Measurements from ENCODE around the gene MYO7B.
"Not testable (repeated sequence)": the region's sequence is repeated elsewhere in the genome, so short reads cannot be mapped to it uniquely, and the experiment has no call there.

MYO7B gene

DNA sequence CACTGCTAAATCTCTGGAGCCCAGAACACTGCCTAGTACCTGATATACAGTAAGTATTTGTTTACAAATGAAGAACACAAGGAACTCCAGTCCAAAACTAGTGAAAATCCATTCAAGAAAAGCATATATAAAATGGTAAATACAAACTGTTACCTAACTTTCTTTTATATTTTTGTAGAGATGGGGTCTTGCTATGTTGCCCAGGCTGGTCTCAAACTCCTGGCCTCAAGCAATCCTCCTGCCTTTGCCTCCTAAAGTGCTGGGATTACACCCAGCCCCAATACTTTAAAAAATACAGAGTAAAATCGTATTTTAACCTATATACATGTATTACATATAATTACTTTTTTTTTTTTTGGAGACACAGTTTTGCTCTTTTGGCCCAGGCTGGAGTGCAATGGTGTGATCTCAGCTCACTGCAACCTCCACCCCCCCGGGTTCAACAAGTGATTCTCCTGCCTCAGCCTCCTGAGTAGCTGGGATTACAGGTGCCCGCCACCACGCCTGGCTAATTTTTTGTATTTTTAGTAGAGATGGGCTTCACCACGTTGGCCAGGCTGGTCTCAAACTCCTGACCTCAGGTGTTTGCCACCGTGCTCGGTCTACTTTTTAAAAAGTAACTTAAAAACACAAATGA is 11.2 kb upstream of the MYO7B start:
- DNase-seq (ENCODE audit: low read depth) = not testable (repeated sequence)

DNA sequence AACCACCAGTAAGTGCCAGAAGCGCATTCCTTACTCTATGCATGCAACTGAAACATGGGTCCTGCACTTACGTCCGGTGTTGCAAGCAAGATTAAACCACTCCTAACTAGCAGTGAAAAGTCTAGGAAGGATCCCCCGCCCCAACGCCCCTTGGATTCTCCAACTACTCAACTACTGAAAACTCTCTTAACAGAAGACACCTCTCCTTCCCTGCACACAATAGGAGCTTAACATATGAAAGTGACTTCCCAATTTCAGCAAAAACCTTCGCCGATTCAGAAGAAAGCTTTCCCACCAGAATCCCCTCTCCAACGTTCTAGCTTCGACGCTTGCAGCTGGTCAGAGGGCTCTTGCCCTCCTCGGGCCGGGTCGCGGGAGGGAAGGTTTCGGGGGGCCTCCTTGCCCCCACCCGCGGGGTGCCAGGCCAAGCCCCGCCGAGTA is 9.8 kb upstream of the MYO7B start:
- DNase-seq (ENCODE audit: low read depth) = no peak

DNA sequence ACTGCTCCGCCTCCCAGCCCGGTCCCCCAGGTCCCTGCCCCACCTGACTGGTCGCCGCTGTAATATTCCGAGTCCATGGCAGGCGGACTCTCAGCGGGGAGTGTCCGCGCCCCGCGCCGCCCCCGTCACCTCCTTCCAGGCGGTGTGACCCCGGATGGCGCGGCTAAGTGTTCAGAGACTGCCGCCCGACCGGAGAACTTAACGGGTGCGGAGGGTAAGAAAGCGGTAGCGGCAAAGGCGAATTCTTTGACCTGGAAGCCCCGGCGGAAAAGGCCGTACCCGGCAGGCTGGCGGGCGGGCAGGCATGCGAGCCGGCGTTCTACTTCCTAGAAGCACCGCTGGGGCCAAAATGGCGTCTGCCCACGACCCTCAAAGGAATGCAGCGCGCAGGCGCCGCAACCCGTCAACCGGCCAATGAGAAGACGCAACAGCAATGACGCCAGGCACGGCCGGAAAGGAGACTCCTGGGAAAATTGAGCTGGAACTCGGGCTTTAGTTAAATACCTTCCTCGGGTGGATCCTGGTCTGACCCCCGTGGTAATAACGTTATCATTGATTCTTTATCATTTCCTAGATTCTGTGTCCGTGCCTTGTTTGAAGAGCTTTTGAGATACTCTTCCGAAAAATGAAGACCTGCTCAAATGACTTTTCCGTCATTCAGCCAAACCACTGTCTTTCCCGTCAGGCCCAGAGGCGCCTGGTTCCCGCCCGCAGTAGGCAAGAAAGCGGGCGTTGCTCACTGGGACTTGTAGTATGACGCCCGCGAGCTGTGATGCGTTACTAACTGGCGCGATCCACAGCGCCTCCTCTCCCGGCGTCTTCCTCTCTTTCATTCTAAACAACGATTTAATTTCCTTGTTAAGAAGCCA is 9.1 kb upstream of the MYO7B start, which contains the start of gene IWS1:
TSS of gene IWS1 (minus strand) at position 358 of the 869 bp plus-strand sequence. CDS start at position 77, 281 bp downstream.
- peak; percentile 84 for DNase-seq (ENCODE audit: low read depth)

DNA sequence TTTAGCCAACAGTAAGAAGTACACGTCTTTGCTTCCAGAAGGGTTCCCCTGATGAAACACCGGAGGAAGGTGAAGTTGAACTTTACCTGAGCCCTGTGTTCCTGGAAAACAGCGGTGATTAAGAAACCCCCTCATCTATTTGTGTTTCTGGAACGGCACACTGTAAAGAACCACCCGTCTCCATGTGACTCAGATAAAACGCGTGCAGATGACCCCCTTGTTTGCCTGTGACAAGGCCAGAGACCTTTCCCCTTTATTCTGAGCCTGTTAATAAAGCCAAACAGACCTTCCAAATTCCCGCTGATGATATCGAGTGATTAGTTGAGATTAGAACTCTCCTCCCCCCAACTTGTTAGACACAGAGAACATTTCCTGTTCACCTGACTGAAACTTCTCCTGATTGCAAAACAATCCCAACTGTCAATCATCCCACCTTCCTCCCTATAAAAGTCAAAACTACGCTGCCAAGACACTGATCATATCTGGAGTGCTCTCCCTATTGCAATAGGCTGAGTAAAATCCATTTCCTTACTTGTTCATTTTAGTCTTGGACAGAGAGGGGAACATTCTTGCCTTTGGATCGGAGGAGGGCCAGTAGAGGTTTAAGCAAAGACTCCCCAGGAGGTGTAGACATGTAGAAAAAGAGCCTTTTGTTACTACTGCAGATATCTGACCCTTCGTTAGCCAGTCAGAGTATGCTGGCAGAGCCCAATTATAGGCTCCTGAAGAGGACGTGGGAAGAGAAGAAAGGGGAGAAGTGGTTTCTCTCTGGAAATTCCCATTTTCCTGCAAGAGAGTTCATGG is 8.3 kb upstream of the MYO7B start:
- no peak for DNase-seq (ENCODE audit: low read depth)

DNA sequence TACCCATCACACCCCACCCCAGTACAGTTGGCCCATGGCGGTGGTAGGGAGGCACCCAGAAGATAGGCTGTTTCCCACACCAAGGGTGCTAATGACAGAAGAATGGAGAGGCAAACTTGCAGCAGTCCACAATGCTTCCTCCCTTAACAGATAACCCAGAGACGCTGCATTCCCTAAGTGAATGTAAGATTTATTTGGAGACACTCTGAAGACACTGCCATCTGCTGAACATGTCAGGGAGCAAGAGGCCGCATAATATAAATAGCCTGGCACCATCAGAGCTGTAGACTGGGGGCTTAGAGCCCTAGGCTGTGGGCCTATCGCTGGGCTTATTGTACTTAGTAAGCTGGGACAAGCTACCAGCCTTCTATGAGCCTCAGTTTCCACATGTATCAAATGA is 7.0 kb upstream of the MYO7B start:
- DNase-seq (ENCODE audit: low read depth) = no peak

DNA sequence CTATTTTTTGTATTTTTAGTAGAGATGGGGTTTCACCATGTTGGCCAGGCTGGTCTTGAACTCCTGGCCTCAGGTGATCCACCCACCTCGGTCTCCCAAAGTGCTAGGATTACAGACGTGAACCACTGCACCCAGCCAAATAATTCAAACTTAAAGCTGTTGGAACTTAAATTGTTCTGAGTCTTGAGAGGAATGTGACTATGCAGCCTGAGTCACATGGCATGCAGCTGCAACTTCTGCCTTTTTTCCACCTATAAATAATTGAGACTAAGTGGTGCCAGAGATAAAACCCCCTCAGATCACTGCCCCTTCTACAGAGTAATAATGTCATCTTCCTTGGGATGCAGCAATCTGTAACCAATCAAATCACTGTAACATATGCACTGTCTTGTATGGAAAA is 6.1 kb upstream of the MYO7B start:
- not testable (repeated sequence) for DNase-seq (ENCODE audit: low read depth)

DNA sequence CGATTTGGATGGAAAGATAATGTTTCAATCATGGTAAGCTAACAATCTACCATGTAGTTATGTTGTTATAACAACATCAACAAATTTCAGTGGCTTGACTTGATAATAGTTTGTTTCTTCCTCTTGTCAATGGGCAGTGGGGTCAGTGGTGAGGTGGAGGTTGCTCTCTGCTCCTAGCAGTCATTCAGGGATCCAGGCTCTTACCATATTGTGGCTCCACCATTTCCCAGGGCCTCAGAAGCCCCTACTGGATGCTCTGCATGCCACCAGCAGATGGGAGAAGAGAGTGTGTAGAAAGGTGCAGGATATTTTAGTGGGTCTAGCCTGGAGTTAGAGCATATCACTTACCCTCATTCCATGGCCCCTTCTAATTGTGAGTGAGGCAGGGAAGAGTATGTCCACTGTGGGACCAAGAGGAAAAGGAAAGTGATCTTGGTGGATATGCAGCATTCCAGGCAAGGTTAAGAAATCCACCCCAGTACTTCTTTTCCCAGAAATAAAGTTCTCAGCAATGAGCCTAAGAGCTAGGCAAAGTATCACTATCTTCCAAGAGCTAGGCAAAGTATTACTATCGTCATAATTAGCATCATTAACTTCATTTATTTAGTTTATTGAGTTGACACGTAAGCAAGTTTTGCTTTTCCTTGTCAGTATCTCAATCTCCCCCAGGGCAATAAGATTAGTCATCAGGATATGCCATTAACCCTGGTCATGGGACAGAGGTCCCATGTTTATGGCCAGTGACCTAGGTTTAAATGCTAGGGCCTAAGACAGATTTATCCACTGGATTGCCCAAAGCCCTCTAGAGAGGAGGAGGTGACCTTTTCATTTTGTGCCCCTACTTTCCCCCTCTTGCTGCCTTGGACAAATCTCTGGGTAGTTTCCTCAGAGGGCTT is 5.0 kb upstream of the MYO7B start:
- DNase-seq (ENCODE audit: low read depth) = no peak

DNA sequence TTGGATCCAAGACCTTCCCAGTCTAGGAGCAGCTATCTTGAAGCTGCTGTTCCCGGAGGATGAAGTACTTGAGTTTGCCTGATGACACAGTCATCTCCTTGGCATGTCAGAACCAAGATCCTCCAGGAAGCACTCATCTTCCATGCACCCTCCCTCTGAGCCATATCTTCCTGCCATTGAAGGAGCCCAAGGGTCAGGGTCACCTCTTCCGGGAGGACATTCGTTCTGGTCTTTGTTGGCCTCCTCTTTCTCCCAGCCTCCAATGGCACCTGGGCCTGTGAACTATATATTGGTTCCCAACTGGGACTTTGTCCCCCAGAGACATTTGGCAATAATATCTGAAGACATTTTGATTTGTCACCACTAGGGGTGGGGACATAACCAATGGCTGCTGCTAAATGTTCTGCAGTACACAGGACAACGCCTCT is 4.2 kb upstream of the MYO7B start:
- no peak for DNase-seq (ENCODE audit: low read depth)

DNA sequence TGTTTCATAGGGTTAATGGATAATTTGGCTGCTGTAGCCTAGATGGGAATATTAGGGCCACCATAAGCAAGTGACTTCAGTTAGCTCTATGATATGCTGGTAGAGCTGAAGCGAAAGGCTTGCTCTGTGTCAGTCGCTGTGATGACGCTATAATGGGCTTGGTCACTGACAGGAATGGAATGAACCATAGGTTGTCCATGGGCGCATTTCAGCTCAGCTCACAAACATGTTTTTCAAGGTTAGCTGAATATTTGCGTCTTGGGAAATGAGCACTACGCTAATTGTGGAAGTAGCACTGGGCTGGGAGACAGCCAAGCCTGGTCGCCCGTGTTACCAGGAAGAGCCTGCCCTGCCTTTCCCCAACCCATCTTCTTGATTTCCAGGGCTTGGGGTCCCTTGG is 3.2 kb upstream of the MYO7B start:
- DNase-seq (ENCODE audit: low read depth) = no peak

DNA sequence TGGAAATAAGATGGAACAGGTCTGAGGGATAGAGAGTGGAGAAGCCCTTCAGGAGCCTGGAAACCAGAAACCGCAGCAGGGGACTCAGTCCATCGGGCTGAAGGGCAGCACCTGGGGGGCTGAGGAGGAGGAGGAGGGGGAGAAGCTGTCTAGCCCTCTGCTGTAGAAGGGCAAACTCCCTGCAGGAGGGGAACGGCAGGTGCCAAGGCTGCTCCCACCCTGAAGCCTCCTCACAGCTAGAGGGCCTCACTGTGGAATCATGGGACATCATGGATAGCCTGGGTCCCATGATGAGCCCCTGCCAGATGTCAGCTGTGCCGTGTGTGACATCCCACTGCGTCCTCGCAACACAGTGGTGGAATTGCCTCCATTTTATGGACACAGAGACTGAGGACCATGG is 435 bp downstream of the MYO7B start:
- DNase-seq (ENCODE audit: low read depth) = no peak

DNA sequence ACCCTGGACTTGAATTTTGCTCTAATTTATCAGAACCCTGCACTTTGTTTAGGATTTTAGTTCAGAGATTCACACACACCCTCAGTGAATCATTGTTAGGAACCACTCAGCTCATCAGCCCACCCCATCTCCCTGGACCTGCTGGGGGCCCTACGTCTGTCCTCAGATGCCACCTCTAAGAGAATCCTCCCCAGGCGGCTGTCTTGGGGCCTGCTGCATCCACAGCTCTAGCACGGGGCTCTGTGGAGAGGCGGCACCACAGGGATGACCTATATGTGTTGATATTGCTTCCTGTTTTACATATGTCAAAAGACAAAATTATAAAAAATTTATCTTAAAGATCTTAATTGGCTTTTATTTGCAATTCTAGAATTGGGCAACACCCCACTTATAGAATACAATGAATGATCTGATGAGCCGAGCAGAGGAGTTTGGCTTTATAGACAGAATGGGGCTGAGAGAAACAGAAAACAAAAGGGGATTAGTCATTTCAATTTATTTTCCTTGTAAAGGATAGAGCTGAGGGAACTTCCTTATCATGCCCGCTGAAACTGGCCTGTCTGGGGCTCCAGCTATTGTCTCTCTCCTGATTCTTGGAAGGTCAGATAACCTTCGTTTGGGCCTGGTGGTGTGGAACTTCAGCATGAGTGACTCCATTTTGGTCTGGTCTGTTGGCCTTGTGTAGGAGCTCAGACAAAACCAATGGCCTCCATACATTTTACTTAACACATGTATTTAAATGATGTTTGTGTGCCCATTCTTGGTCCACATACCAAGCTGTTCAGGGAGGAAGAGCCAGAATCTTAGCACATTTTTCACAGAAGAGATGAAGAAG is 1.4 kb downstream of the MYO7B start:
- no peak for DNase-seq (ENCODE audit: low read depth)

DNA sequence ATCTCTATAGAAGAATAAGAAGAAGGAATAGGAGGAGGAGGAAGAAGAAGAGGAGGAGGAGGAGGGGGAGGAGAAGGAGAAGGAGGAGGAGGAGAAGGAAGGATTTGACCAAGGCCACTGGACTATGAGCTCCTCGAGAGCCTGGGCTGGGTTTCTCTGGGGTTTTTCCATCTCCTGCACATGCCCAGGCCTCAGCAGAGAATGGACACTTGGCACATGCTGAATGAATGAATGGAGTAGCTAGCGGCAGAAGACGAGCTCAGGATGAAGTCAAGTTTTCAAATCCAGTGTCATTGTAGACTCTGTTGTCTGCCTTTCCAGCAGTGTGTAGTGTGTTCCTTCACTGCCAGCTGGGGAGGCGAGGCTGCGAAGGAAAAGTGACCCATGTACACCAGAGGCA is 2.2 kb downstream of the MYO7B start:
- DNase-seq (ENCODE audit: low read depth) = no peak

DNA sequence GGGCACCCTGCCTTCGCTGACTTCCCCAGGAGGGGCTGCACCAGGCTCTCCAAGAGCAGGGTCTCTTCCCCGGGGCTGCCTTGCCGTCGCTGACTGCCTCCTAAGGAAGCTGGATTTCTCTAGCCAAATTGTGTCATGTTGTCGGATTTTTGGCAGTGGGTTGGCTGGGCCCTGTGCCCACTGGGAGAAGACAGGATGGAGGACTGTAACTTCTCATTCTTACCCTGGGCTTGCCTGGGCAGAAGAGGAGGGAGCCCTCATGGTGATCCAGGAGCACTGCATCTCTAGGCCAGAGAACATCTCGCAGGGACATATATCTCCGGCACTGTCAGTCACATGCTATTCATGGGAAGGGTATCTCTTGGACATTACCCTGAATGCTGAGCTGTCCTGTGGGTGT is 6.3 kb downstream of the MYO7B start:
- DNase-seq (ENCODE audit: low read depth) = no peak

DNA sequence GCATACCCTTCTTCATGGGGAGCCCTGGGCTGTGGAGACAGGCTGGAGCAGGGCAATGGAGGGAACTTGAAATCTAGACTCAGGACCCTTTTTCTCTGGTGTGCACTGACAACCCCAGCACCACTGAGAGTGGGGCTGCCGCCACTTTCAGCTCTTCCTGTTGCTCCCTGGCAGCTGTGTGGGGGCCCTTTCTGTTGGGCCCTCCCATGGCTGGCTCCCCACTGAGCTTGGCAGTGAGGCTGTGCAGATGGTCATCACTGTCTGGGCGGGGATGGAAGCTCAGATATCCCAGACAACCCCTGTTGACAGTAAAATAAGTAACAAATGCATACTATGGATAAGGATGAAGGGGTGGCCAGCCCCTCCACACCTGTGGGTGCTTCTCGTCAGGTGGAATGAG is 6.7 kb downstream of the MYO7B start:
- DNase-seq (ENCODE audit: low read depth) = no peak

DNA sequence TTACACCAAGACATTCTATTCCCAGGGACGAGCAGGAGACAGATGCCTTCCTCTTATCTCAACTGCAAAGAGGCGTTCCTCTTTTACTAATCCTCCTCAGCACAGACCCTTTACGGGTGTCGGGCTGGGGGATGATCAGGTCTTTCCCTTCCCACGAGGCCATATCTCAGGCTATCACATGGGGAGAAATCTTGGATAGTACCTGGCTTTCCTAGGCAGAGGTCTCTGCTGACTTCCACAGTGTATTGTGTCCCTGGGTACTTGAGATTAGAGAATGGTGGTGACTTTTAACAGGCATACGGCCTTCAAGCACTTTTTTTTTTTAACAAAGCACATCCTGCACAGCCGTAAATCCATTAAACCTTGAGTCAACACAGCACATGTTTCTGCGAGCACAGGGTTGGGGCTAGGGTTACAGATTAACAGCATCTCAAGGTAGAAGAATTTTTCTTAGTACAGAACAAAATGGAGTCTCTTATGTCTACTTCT is 7.6 kb downstream of the MYO7B start:
- DNase-seq (ENCODE audit: low read depth) = not testable (repeated sequence)

DNA sequence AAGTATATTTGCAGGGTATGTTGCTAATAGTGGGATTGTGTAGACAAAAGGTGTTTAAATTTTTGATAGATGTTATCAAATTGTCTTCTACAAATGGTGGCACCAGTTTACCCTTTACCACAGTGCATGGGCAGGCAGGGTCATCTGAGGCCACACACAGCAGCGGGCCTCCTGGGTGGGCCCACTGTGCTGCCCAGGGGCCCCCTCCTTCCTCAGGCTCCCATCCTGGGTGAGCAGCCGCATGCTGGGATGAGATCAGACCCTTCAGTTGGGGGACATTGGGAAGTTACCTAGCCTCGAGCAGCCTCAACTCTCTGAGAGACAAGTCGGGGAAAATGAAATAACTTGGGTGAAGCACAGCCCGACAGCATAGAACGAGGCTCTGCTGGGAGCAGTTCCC is 9.7 kb downstream of the MYO7B start:
- DNase-seq (ENCODE audit: low read depth) = no peak

DNA sequence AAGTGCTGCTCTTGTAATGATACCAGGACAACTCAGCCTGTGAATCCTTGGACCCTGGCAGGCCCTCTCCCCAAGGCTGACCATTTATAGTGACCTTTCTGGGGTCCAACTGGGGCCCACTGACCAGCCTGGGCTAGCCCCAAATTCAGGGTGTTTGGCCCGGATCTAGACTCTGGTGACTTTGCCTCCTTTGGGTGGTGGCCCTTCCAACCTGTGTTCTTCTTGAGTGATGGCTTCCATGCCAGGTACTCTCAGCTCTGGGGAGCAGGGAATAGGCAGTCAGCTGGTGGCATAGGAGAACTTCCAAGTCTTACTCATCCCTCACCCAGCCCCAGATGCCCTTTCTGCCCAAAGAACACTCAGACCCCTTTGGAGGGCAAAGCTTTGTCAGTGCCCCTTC is 10.3 kb downstream of the MYO7B start:
- DNase-seq (ENCODE audit: low read depth) = no peak

DNA sequence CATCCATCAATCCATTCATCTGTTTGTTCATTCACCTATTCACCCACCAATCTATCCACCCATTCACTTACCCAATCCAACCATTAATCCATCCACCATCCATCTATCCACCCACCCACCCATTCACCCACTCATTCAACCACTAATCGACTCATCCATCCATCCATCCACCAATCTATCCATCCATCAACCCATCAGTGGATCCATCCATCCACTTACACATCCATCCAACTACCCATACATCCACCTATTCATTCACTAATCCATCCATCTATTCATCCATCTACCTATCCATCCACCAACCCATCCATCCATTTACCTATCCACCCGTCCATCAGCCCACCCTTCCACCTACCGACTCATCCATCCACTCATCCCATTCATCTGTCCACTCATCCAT is 11.3 kb downstream of the MYO7B start:
- no peak for DNase-seq (ENCODE audit: low read depth)

DNA sequence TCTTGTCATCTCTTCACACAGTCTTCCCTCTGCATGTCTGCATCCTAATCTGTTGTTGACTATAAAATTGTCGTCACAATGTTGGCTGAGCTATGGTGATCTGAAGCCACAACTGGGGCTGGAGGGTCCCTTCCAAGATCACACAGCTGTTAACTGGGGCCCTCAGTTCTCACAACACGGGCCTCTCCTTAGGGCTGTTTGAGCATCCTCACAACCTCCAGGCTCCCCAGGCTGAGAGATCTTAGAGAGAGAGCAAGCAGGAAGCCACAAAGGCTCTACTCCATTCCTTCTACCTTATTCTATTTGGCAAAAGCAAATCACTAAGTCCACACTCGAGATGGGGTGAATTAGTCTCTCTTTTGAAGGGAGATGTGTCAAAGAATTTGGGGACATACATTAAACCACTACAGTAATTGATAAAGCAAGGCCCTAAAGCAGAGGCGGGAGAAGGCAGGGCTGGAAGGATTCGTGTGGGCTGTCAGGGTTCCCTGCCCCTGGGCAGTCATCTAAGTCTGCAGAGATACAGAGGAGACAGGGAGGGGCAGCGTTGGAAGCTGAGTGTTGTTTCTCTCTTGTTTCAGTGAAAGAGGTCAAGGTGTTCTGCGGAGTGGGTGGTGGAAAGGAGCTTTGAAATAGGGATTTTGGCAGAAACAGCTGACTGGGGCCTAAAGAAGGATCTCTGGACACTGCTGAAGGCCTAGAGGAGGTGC is 15.9 kb downstream of the MYO7B start:
- no peak for DNase-seq (ENCODE audit: low read depth)

DNA sequence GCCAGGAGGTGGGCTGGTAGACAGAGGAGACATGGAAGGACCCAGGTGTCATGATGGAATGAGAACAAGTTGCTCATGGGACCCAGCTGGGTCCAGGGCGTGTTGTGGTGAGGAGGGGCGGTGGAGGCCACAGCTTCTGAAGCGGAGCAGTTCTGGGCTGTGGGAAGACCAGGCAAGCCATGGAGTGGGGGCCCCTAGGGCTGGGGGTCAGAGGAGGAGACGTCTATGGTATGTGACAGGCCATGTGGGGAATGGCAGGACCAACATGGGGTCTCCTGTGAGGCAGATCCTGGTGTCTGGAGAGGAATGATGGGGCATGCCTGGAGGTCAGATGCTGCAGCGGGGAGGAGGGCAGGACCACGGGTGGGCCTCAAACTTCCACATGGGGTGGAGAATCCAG is 16.9 kb downstream of the MYO7B start:
- no peak for DNase-seq (ENCODE audit: low read depth)
